HepG2 (cell line): Measurements from ENCODE around the gene RAP1A.

Experiments used
- CTCF ChIP-seq: sonication (generic); formaldehyde crosslinking; IDR thresholded peaks from 2 replicates; pipeline ENCODE4 v1.5.0; 2020; ENCODE audit warnings: mild to moderate bottlenecking, missing genetic modification reagents, moderate library complexity
- SNAPC2 ChIP-seq: sonication (generic); formaldehyde crosslinking; IDR thresholded peaks from 2 replicates; pipeline ENCODE4 v1.8.1; 2022; ENCODE audit warnings: mild to moderate bottlenecking, missing genetic modification reagents

- no peak for TF ChIP-seq SNAPC2 (CRISPR knock-in tag)
- no peak for TF ChIP-seq CTCF (CRISPR knock-in tag)
Measured at GRCh38 chr1:111732718-111733117, 113.1 kb downstream of the RAP1A start.
